AG10803 (cell line): ENCODE measurements around the gene MSI2.

Experiments used
- DNase-seq: peaks from one replicate; pipeline ENCODE4 v3.0.0; 2010; ENCODE audit warnings: low read depth
- H3K4me3 ChIP-seq: 2 replicates; pipeline ENCODE4 v1.5.1; 2011; ENCODE audit warnings: mild to moderate bottlenecking, low read length, control low read depth
- CTCF ChIP-seq: conservative IDR thresholded peaks from 2 replicates; pipeline ENCODE4 v1.5.1; 2011; ENCODE audit warnings: mild to moderate bottlenecking, low read length, control low read depth, inconsistent platforms

MSI2 gene

GRCh38 chr17:57541472-57542394 is 285.4 kb downstream of the MSI2 start:
- peak; percentile 58 for DNase-seq
- H3K4me3 ChIP-seq, result no peak overlapping the region
- no peak for TF ChIP-seq CTCF

- no peak overlapping the region for H3K4me3 ChIP-seq
- DNase-seq, result no peak
- no peak for TF ChIP-seq CTCF
These were observed 286.2 kb downstream of the MSI2 start for GRCh38 chr17:57542510-57542909.

GRCh38 chr17:57543230-57543629 is 286.9 kb downstream of the MSI2 start:
- TF ChIP-seq CTCF, result no peak
- H3K4me3 ChIP-seq, result no peak overlapping the region
- no peak for DNase-seq

- no peak for DNase-seq
- H3K4me3 ChIP-seq, result no peak overlapping the region
- no peak for TF ChIP-seq CTCF
These were observed 288.1 kb downstream of the MSI2 start for GRCh38 chr17:57544401-57544800.

GRCh38 chr17:57544834-57545463 is 288.6 kb downstream of the MSI2 start:
- DNase-seq, result no peak
- TF ChIP-seq CTCF, result no peak

GRCh38 chr17:57545731-57546342 is 289.5 kb downstream of the MSI2 start:
- no peak for TF ChIP-seq CTCF
- H3K4me3 ChIP-seq, result no peak overlapping the region
- DNase-seq, result no peak

More at GRCh38 chr17:57544834-57545463, 288.6 kb downstream of the MSI2 start:
- no peak overlapping the region for H3K4me3 ChIP-seq
